SH-SY5Y (cell line): Measurements from ENCODE around the gene MSH5.

Experiments used
- GATA2 ChIP-seq: IDR thresholded peaks from 2 replicates; pipeline ENCODE4 v1.6.1; 2011; ENCODE audit warnings: mild to moderate bottlenecking, low read depth, low read length
- GATA3 ChIP-seq: IDR thresholded peaks from 2 replicates; pipeline ENCODE4 v1.6.1; 2011; ENCODE audit warnings: low read depth, mild to moderate bottlenecking, low read length, moderate library complexity

GRCh38 chr6:31794866-31795615 is 55.2 kb downstream of the MSH5 start:
- TF ChIP-seq GATA2 (no peak), GATA3 (no peak)
